ENCODE results near the gene PFKL.

PFKL gene

DNA sequence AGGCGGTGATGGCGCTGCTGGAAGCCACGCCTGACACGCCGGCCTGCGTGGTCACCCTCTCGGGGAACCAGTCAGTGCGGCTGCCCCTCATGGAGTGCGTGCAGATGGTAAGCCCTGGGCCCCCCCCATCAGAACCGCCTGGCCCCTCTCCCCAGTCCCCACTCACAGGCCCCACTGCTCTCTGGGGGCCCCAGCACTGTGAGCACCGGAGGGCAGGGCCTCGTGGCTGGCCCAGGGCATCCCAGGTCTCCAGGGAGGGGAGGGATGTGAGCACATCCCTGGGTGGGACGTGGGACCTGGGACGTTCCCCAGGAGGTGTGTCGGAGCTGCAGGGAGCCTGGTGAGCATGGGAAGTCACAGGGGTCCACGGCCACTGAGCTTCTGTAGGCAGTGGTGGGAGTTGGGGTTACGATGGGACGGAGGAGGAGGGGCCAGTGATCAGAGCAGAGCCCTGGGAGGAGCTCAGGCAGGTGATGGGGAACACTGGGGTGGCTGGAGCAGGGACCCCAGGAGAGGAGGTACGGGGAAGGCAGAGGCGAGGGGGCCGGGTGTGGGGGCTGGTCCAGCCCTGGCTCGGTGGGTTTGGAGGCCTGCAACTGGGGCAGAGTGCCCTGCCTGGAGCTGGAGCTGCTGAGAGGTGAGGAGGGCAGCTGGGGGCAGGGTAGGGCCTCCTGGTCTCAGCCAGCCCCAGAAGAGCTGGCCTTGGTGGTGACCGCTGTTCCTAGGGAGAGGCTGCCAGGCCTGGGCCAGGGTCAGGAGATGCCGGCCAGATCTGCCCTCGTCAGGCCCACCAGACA, 18.8 kb downstream of the PFKL start:
- H3K27ac ChIP-seq (replicated peaks), result no peak overlapping the region
- TF ChIP-seq GABPA (IDR thresholded peaks at IDR 0.05; ENCODE audit: low read depth) (no peak), SPI1 (IDR thresholded peaks at IDR 0.05; ENCODE audit: borderline replicate concordance, low read depth) (no peak), POLR2AphosphoS5 (IDR thresholded peaks at IDR 0.05; ENCODE audit: low read depth) (no peak)
- TF ChIP-seq, protein P1, sequence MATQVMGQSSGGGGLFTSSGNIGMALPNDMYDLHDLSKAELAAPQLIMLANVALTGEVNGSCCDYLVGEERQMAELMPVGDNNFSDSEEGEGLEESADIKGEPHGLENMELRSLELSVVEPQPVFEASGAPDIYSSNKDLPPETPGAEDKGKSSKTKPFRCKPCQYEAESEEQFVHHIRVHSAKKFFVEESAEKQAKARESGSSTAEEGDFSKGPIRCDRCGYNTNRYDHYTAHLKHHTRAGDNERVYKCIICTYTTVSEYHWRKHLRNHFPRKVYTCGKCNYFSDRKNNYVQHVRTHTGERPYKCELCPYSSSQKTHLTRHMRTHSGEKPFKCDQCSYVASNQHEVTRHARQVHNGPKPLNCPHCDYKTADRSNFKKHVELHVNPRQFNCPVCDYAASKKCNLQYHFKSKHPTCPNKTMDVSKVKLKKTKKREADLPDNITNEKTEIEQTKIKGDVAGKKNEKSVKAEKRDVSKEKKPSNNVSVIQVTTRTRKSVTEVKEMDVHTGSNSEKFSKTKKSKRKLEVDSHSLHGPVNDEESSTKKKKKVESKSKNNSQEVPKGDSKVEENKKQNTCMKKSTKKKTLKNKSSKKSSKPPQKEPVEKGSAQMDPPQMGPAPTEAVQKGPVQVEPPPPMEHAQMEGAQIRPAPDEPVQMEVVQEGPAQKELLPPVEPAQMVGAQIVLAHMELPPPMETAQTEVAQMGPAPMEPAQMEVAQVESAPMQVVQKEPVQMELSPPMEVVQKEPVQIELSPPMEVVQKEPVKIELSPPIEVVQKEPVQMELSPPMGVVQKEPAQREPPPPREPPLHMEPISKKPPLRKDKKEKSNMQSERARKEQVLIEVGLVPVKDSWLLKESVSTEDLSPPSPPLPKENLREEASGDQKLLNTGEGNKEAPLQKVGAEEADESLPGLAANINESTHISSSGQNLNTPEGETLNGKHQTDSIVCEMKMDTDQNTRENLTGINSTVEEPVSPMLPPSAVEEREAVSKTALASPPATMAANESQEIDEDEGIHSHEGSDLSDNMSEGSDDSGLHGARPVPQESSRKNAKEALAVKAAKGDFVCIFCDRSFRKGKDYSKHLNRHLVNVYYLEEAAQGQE (IDR thresholded peaks at IDR 0.05; ENCODE audit: insufficient replicate concordance, low read depth), result no peak
- TF ChIP-seq, protein P2, sequence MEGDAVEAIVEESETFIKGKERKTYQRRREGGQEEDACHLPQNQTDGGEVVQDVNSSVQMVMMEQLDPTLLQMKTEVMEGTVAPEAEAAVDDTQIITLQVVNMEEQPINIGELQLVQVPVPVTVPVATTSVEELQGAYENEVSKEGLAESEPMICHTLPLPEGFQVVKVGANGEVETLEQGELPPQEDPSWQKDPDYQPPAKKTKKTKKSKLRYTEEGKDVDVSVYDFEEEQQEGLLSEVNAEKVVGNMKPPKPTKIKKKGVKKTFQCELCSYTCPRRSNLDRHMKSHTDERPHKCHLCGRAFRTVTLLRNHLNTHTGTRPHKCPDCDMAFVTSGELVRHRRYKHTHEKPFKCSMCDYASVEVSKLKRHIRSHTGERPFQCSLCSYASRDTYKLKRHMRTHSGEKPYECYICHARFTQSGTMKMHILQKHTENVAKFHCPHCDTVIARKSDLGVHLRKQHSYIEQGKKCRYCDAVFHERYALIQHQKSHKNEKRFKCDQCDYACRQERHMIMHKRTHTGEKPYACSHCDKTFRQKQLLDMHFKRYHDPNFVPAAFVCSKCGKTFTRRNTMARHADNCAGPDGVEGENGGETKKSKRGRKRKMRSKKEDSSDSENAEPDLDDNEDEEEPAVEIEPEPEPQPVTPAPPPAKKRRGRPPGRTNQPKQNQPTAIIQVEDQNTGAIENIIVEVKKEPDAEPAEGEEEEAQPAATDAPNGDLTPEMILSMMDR (IDR thresholded peaks at IDR 0.05; ENCODE audit: insufficient read depth, low read length), result no peak
- no peak overlapping the region for H3K4me3 ChIP-seq (replicated peaks; ENCODE audit: insufficient read depth, low read length)
- DNase-seq (ENCODE audit: low read depth in 1 of 2, low spot score in 1 of 2), result no peak
- H3K27me3 ChIP-seq (ENCODE audit: insufficient read depth, poor library complexity, severe bottlenecking), result no peaks in the 10 kb centered on the region

DNA sequence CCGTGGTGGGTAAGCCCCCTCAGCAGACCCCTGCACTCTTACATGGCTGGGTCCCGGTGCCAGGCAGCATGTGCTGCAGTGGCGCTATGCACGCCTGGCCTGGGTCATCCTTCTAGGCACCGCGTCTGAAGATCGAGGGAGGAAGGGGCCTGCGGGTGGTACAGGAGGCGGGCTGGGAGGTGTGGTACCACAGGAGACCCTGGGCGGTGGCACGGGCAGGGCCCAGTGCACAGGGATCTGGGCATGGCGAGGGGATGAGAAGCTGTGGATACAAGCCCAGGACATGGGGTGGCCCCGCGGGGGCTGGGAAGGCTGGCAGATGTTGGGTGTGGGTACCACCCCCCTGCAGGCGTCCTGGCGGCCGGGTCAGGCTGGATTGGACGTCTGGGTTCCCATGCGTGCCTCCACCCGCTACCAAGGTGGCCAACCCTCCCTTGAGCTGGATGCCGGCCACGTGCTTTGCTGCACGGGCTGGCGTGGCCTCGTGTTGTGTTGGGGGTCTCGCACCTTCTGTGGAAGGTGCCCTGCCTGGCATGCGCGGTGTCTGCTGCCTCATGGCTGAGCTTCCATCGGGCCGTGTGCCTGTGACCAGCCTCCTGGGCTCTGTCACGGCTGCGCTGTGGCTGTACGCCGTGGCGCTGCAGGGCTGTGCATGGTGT, 19.7 kb downstream of the PFKL start:
- no peak for TF ChIP-seq POLR2AphosphoS5 (IDR thresholded peaks at IDR 0.05; ENCODE audit: low read depth)
- TF ChIP-seq, protein P2 (IDR thresholded peaks at IDR 0.05; ENCODE audit: insufficient read depth, low read length), result no peak
- H3K27me3 ChIP-seq (ENCODE audit: insufficient read depth, poor library complexity, severe bottlenecking), result no peaks in the 10 kb centered on the region
- no peak for DNase-seq (ENCODE audit: low read depth in 1 of 2, low spot score in 1 of 2)

DNA sequence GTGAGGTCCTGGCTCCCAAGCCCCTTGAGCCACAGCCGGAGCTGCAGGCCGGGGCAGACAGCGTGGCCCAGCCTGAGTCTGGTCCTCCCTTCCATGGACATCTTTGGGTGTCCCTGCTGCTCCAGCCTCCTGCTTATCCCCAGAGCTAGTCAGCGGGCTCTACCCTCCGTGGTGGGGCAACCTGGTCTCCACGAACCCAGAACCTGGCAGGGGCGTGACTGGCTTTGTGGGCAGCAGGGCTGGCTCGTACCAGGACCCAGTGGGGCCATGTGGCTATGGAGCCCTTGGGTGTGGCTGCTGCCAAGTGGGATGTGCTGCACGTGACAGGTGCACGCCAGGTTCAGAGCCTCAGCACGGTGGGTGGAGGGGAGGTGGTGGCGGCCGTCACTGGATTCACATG, 21.0 kb downstream of the PFKL start:
- H3K27me3 ChIP-seq (ENCODE audit: insufficient read depth, poor library complexity, severe bottlenecking), result no peaks in the 10 kb centered on the region
- DNase-seq (ENCODE audit: low read depth in 1 of 2, low spot score in 1 of 2), result no peak
- TF ChIP-seq, protein P1 (IDR thresholded peaks at IDR 0.05; ENCODE audit: insufficient replicate concordance, low read depth), result no peak
- TF ChIP-seq, protein P2 (IDR thresholded peaks at IDR 0.05; ENCODE audit: insufficient read depth, low read length), result no peak
- TF ChIP-seq POLR2AphosphoS5 (IDR thresholded peaks at IDR 0.05; ENCODE audit: low read depth) (no peak; the same call in 1 of the 2 replicates), SPI1 (IDR thresholded peaks at IDR 0.05; ENCODE audit: borderline replicate concordance, low read depth) (no peak), GABPA (IDR thresholded peaks at IDR 0.05; ENCODE audit: low read depth) (no peak)
- H3K4me3 ChIP-seq (replicated peaks; ENCODE audit: insufficient read depth, low read length), result no peak overlapping the region
- H3K27ac ChIP-seq (replicated peaks), result no peak overlapping the region

More for the DNA sequence above, 19.7 kb downstream of the PFKL start:
- no peak overlapping the region for H3K4me3 ChIP-seq (replicated peaks; ENCODE audit: insufficient read depth, low read length)
- H3K27ac ChIP-seq (replicated peaks), result no peak overlapping the region

Data from HL-60 (cell line).